ENCODE data around the gene ADK.

ADK gene

DNA sequence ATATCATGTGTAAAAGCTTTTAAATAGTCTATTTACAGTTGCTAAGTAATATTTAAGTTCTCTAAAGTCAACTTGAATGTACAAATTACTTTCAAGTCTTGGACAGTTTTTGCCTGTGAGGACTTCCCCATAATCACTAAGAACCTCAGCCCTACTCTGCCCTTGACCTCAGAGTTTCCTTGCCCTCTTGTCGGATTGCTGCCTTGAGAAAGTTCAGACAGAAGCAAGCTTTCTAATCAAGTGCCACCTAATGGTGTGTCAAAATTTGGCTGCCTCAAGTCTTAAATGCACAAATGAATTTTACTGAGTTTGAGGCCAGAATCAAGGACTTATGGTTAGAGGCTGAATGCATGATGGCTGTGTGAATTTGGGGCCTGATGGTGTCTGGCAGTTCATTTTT is 587.0 kb downstream of the ADK start:
- Histone ChIP-seq H3K27ac (ENCODE audit: low read depth, low read length) (no peak overlapping the region), H3K9ac (ENCODE audit: low read depth, low read length) (no peak overlapping the region)

DNA sequence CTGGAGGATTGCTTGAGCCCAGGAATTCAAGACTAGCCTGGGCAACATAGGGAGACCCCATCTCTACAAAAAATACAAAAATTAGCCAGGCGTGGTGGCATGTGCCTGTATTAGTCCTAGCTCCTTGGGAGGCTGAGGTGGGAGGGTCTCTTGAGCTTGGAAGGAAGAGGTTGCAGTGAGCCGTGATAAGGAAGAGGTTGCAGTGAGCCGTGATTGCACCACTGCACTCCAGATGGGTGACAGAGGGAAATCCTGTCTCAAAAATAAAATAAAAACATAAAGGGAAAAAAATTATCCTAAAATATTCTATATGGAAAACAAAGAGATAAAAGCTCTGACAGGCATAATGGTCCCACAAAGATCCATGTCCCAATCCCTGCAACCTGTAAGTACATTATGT is 587.5 kb downstream of the ADK start:
- Histone ChIP-seq H3K27me3 (ENCODE audit: control insufficient read depth, insufficient read depth, low read length) (no peaks in the 10 kb centered on the region), H3K36me3 (ENCODE audit: control insufficient read depth, insufficient read depth, low read length) (no peaks in the 10 kb centered on the region), H3K4me1 (ENCODE audit: control insufficient read depth, insufficient read depth, low read length) (no peaks in the 10 kb centered on the region), H3K9me3 (ENCODE audit: control insufficient read depth, insufficient read depth, low read length) (no peaks in the 10 kb centered on the region), H3K9ac (ENCODE audit: low read depth, low read length) (no peak overlapping the region), H3K27ac (ENCODE audit: low read depth, low read length) (no peak overlapping the region), H3K4me3 (ENCODE audit: low read depth, low read length) (no peak overlapping the region)

More for the DNA sequence above, 587.0 kb downstream of the ADK start:
- no peaks in the 10 kb centered on the region for H3K36me3 ChIP-seq (ENCODE audit: control insufficient read depth, insufficient read depth, low read length)
- H3K27me3 ChIP-seq (ENCODE audit: control insufficient read depth, insufficient read depth, low read length), result no peaks in the 10 kb centered on the region
- H3K4me3 ChIP-seq (ENCODE audit: low read depth, low read length), result no peak overlapping the region
- H3K4me1 ChIP-seq (ENCODE audit: control insufficient read depth, insufficient read depth, low read length), result no peaks in the 10 kb centered on the region
- no peaks in the 10 kb centered on the region for H3K9me3 ChIP-seq (ENCODE audit: control insufficient read depth, insufficient read depth, low read length)

DNA sequence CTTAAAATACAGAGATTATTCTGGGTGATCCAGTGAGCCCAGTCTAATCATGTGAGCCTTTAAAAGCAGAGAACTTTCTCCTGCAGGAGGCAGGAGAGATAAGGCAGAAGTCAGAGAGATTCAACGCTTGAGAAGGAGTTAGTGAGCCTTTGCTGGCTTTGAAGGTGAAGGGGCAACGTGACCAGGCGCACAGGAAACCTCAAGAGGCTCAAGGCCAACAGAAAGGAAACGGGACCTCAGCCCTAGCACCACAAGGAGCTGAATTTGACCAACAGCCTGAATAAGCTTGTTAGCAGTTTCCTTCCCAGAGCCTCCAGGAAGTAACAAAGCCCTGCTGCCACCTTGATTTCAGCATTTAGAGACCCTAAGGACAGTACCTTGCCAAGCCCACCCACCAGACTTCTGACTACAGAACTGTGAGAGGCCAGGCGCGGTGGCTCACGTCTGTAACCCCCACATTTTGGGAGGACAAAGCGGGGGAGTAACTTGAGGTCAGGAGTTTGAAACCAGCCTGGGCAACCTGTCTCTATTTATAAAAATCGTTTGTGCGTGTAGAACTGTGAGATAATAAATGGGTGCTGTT is 588.1 kb downstream of the ADK start:
- no peak overlapping the region for H3K27ac ChIP-seq (ENCODE audit: low read depth, low read length)
- H3K27me3 ChIP-seq (ENCODE audit: control insufficient read depth, insufficient read depth, low read length), result no peaks in the 10 kb centered on the region
- H3K9ac ChIP-seq (ENCODE audit: low read depth, low read length), result no peak overlapping the region

DNA sequence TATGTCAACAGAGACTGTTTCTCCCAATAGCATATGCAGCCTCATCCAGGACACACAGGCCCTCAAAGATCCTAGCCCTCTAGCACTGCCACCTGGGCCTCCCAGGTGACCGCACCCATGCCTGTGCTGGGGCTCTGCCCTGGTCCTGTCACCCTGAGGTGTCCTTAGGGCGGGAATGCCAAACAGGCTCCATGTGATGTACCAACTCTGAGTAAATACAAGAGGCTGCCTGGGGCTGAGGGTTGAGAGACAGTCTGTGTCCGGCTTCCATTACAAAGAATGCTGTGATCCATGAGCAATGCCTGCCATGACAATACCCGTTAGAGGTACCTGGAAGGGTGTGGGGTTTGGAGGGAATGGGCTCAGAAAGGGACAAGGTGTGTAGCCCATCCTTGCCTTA is 592.4 kb downstream of the ADK start:
- no peak overlapping the region for H3K9ac ChIP-seq (ENCODE audit: low read depth, low read length)
- no peaks in the 10 kb centered on the region for H3K9me3 ChIP-seq (ENCODE audit: control insufficient read depth, insufficient read depth, low read length)
- H3K27me3 ChIP-seq (ENCODE audit: control insufficient read depth, insufficient read depth, low read length), result no peaks in the 10 kb centered on the region
- H3K27ac ChIP-seq (ENCODE audit: low read depth, low read length), result no peak overlapping the region
- H3K4me1 ChIP-seq (ENCODE audit: control insufficient read depth, insufficient read depth, low read length), result no peaks in the 10 kb centered on the region
- H3K36me3 ChIP-seq (ENCODE audit: control insufficient read depth, insufficient read depth, low read length), result no peaks in the 10 kb centered on the region
- H3K4me3 ChIP-seq (ENCODE audit: low read depth, low read length), result no peak overlapping the region

More for the DNA sequence above, 588.1 kb downstream of the ADK start:
- Histone ChIP-seq H3K4me3 (ENCODE audit: low read depth, low read length) (no peak overlapping the region), H3K36me3 (ENCODE audit: control insufficient read depth, insufficient read depth, low read length) (no peaks in the 10 kb centered on the region), H3K4me1 (ENCODE audit: control insufficient read depth, insufficient read depth, low read length) (no peaks in the 10 kb centered on the region), H3K9me3 (ENCODE audit: control insufficient read depth, insufficient read depth, low read length) (no peaks in the 10 kb centered on the region)

DNA sequence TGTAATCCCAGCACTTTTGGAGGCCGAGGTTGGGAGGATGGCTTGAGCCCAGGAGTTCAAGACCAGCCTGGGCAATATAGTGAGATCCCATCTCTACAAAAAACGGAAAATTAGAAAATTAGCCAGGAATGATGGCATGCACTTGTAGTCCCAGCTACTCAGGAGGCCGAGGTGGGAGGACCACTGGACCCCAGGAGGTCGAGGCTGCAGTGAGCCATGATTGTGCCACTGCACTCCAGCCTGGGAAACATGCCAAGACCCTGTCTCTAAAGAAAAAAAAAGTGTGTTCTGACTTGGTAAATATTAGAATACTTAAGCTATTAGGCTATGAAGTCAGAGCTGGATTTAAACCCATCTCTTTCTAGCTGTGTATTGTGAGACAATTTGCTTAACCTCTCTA is 594.4 kb downstream of the ADK start:
- H3K36me3 ChIP-seq (ENCODE audit: control insufficient read depth, insufficient read depth, low read length), result no peaks in the 10 kb centered on the region
- no peak overlapping the region for H3K27ac ChIP-seq (ENCODE audit: low read depth, low read length)
- H3K4me3 ChIP-seq (ENCODE audit: low read depth, low read length), result no peak overlapping the region
- no peaks in the 10 kb centered on the region for H3K9me3 ChIP-seq (ENCODE audit: control insufficient read depth, insufficient read depth, low read length)
- H3K4me1 ChIP-seq (ENCODE audit: control insufficient read depth, insufficient read depth, low read length), result no peaks in the 10 kb centered on the region
- H3K9ac ChIP-seq (ENCODE audit: low read depth, low read length), result no peak overlapping the region
- no peaks in the 10 kb centered on the region for H3K27me3 ChIP-seq (ENCODE audit: control insufficient read depth, insufficient read depth, low read length)

DNA sequence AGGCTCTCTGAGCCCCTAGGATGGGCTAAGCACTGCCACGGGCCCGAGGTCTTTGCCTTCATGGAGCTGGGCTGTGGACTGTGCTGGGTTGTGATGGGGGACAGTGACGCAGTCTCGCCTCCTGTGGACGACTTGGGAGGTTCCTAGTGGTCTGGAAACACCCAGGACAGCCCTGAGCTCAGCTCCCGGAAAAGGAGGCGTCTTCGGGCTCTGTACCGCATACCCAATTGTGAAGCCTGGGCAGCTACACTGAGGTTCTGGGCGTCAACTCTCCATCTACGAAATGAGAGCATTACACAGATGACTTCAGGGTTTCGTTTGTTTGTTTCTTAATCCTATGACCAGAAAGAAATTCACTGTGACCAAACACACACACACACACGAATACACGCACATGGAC is 595.8 kb downstream of the ADK start:
- H3K9me3 ChIP-seq (ENCODE audit: control insufficient read depth, insufficient read depth, low read length), result no peaks in the 10 kb centered on the region
- H3K27ac ChIP-seq (ENCODE audit: low read depth, low read length), result no peak overlapping the region
- no peak overlapping the region for H3K4me3 ChIP-seq (ENCODE audit: low read depth, low read length)
- H3K9ac ChIP-seq (ENCODE audit: low read depth, low read length), result no peak overlapping the region
- no peaks in the 10 kb centered on the region for H3K27me3 ChIP-seq (ENCODE audit: control insufficient read depth, insufficient read depth, low read length)
- H3K4me1 ChIP-seq (ENCODE audit: control insufficient read depth, insufficient read depth, low read length), result no peaks in the 10 kb centered on the region
- H3K36me3 ChIP-seq (ENCODE audit: control insufficient read depth, insufficient read depth, low read length), result no peaks in the 10 kb centered on the region

DNA sequence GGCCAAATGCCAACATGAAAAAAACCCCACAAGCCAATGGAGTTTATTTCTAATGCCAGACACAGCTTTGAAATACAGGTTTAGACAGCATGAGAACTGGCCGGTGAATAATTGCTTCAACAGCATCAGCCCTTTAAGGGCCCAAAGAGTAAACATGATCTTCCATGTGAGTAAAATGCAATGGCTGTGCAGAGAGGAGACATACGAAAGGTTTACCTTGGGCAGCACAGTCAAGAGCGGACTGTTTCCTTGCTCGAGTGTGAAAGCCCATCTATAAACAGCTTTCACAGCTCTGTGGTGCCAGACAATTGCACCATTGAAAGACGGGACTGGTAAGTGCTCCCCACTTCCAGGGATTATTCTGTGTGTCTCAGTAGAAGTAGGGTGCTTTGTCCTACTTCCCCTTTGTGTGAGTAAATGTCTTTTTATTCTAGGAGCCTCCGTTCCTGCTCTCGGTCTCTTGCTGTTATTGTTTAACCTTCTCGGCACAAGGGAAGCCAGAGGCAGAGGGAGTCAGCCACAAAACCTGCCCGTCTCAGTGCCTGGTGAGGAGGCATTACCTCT is 597.5 kb downstream of the ADK start:
- no peaks in the 10 kb centered on the region for H3K36me3 ChIP-seq (ENCODE audit: control insufficient read depth, insufficient read depth, low read length)
- H3K4me1 ChIP-seq (ENCODE audit: control insufficient read depth, insufficient read depth, low read length), result peaks cover 3% of the 10 kb centered on the region; the same call in 1 of the 2 replicates
- H3K27ac ChIP-seq (ENCODE audit: low read depth, low read length), result no peak overlapping the region
- H3K27me3 ChIP-seq (ENCODE audit: control insufficient read depth, insufficient read depth, low read length), result no peaks in the 10 kb centered on the region
- no peaks in the 10 kb centered on the region for H3K9me3 ChIP-seq (ENCODE audit: control insufficient read depth, insufficient read depth, low read length)
- no peak overlapping the region for H3K4me3 ChIP-seq (ENCODE audit: low read depth, low read length)
- H3K9ac ChIP-seq (ENCODE audit: low read depth, low read length), result no peak overlapping the region

DNA sequence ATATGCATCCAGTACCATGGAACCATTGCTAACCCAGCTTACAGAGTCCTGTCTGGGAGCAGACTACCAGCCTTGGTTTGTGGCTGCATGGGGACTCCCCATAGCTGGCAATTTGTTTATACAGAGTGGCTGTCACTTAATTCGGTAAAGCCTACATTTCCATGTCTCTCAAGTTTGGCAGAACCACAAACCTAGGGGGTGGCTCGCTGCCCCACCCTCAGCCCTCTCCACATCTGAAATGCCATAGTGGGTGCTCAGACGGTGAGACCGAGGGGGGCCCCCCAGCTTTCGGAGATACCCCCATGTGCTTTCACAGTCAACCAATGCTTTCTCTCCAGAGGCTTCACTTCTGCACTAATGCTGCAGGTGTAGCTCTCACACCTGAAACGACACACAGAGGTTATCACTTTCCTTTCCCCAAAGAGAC is 599.8 kb downstream of the ADK start:
- H3K27ac ChIP-seq (ENCODE audit: low read depth, low read length), result no peak overlapping the region
- peaks cover 6% of the 10 kb centered on the region; the same call in 1 of the 2 replicates for H3K4me1 ChIP-seq (ENCODE audit: control insufficient read depth, insufficient read depth, low read length)
- no peaks in the 10 kb centered on the region for H3K27me3 ChIP-seq (ENCODE audit: control insufficient read depth, insufficient read depth, low read length)
- H3K36me3 ChIP-seq (ENCODE audit: control insufficient read depth, insufficient read depth, low read length), result no peaks in the 10 kb centered on the region
- H3K9ac ChIP-seq (ENCODE audit: low read depth, low read length), result no peak overlapping the region
- H3K9me3 ChIP-seq (ENCODE audit: control insufficient read depth, insufficient read depth, low read length), result no peaks in the 10 kb centered on the region
- H3K4me3 ChIP-seq (ENCODE audit: low read depth, low read length), result no peak overlapping the region

DNA sequence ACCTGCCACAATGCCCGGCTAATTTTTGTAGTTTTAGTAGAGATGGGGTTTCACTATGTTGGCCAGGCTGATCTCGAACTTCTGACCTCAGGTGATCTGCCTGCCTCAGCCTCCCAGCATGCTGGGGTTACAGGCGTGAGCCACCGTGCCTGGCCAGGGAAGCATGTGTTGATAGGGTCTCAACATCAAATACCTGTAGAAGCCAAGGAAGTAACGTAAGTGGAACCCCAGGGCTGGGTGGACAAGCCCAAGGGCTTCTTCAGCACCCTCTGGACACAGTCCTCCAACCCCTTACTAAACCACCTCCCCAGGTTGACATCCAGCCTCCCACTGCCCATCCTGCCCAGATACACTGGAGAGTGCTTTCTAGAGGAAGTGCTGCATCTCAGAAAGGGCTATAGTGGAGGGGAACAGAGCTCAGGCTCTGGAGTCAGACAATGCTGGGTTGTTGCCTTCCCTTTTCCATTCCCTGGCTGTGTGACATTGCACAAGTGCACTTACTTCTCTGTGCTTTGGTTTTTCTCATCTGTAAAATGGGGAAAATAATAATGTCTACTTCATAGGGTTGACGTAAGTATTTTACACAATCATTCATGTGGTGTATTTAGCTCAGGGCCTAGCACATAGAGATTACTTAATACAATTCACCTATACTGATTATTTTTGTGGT is 601.5 kb downstream of the ADK start:
- Histone ChIP-seq H3K27me3 (ENCODE audit: control insufficient read depth, insufficient read depth, low read length) (no peaks in the 10 kb centered on the region), H3K4me3 (ENCODE audit: low read depth, low read length) (no peak overlapping the region), H3K9me3 (ENCODE audit: control insufficient read depth, insufficient read depth, low read length) (no peaks in the 10 kb centered on the region), H3K9ac (ENCODE audit: low read depth, low read length) (no peak overlapping the region), H3K36me3 (ENCODE audit: control insufficient read depth, insufficient read depth, low read length) (no peaks in the 10 kb centered on the region), H3K27ac (ENCODE audit: low read depth, low read length) (no peak overlapping the region), H3K4me1 (ENCODE audit: control insufficient read depth, insufficient read depth, low read length) (peaks cover 6% of the 10 kb centered on the region; the same call in 1 of the 2 replicates)

DNA sequence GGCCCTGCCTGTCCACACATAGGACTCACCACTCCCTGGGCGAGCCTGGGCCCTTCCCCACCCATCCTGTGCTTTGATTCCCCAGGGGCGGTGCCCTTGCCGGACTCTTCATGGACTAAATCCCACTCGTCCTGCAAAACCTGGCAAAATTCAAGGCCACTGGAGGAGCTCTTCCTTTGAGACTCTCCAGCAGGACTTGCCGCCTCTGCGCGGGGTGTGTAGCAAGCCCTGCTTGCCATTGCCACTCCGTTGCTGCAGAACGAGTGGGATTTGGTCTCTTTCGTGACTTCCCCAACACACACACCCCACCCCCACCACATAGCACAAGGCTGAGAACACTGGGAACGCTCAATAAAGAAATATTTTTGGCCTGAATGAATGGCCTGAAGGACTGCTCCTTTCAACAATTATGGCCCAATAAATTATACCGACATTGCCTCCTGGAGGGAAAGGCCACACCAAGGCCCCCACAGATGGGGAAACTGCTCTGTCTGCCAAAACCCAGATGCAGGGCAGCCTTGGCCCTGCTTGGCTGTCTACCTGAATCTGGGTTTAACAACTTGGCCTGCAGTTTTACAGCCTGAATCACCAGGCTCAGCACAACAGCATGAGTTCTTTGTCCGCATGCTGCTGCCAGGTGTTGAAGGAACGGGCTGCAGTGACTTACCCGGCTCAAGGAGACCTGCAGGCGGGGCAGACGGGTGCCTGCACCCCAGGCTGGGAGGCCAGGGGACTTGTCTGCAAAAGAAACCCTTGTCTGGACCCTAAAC is 602.6 kb downstream of the ADK start:
- peaks cover 6% of the 10 kb centered on the region; the same call in 1 of the 2 replicates for H3K4me1 ChIP-seq (ENCODE audit: control insufficient read depth, insufficient read depth, low read length)
- no peaks in the 10 kb centered on the region for H3K36me3 ChIP-seq (ENCODE audit: control insufficient read depth, insufficient read depth, low read length)
- no peak overlapping the region for H3K4me3 ChIP-seq (ENCODE audit: low read depth, low read length)
- no peak overlapping the region for H3K9ac ChIP-seq (ENCODE audit: low read depth, low read length)
- H3K27ac ChIP-seq (ENCODE audit: low read depth, low read length), result no peak overlapping the region
- no peaks in the 10 kb centered on the region for H3K27me3 ChIP-seq (ENCODE audit: control insufficient read depth, insufficient read depth, low read length)
- H3K9me3 ChIP-seq (ENCODE audit: control insufficient read depth, insufficient read depth, low read length), result no peaks in the 10 kb centered on the region

DNA sequence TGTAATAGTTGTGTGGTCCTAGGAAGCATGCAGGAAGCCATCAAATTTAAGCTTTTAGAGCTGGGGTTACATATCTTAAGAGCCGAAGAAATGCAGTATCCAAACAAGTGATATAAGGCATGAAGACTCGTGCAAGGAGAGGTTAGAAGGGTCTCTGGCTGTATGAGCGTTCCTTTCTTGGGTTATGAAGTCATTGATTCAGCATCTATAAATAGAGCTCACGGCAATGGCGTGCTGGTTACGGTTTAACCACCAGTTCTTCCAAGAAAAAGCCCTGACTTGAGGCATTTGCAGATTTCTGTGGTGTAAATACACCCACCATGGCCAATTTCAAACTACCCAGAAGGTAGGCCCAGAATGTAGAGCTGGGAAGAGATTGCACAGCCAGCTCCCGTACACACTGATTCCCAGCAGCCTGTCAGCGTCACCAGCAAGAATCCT is 603.4 kb downstream of the ADK start:
- no peak overlapping the region for H3K9ac ChIP-seq (ENCODE audit: low read depth, low read length)
- H3K27ac ChIP-seq (ENCODE audit: low read depth, low read length), result no peak overlapping the region
- H3K4me1 ChIP-seq (ENCODE audit: control insufficient read depth, insufficient read depth, low read length), result peaks cover 6% of the 10 kb centered on the region; the same call in 1 of the 2 replicates
- H3K9me3 ChIP-seq (ENCODE audit: control insufficient read depth, insufficient read depth, low read length), result no peaks in the 10 kb centered on the region
- H3K36me3 ChIP-seq (ENCODE audit: control insufficient read depth, insufficient read depth, low read length), result no peaks in the 10 kb centered on the region
- H3K27me3 ChIP-seq (ENCODE audit: control insufficient read depth, insufficient read depth, low read length), result no peaks in the 10 kb centered on the region
- H3K4me3 ChIP-seq (ENCODE audit: low read depth, low read length), result no peak overlapping the region
